Diencephalon (tissue), 1 donor: ENCODE measurements around the gene SLC44A1. TPM values are rescaled to one million over a fixed set of nuclear protein-coding genes. Genes with fewer than 3 reads are reported as not detected.

ENCODE experiments used
- total RNA-seq: library from RNA; depleted of rRNA; stranded (reverse); fragments of >200 nt; gene quantifications from one replicate; pipeline ENCODE4 v1.2.3, GENCODE V29; 2014

SLC44A1 gene
- total RNA-seq, result 44.5 TPM

DNA sequence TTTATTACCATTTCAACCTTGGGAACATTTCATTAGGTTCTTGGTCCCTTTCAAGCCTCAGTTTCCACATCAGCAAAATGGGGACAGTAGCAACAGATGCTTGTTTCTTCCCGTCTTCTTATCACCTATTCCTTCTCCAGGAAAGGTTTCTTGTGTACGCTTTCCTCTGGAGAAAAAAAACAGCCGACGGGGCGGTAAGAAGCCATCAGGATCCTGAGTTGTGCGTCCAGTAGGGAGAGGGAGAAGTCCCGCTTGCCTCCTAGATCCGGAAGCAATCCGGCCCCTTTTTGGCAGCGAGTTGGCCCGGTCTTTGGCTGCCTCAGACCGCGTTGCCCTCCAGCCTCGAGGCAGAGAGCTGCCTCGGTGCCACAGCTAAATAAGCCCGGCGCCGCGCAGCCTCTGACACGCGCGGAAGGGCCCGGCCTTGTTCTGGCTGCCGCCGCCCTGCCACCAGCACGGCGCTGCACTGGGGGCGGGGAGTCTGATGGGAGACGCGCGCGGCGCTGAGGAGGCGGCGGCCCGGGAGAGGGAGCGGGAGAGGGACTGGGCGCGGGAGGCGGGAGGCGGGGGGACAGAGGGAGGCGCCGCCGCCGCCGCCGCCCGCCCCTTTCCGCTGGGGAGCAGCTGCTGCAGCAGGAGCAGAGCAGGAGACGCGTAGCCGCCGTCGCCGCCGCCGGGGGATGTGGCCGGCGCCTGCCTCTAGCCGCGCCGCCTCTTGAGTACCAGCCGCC is at the start of gene SLC44A1:
SLC44A1 (plus strand) TSS at position 649 of the 731 bp plus-strand sequence. CDS start 218 bp downstream, outside the sequence.

GRCh38 chr9:105447814-105448812 is 203.7 kb downstream of the SLC44A1 start, which contains the start of gene FSD1L:
Gene FSD1L (plus strand): TSS chr9:105448034. CDS start chr9:105448221, 187 bp downstream.

Other genes with a start within 250 kb of the SLC44A1 start
- gene FSD1L, start 203.4 kb downstream of the SLC44A1 start, total RNA-seq, result 103 TPM